ENCODE results near the gene MDM2. TPM values are rescaled to one million over a fixed set of nuclear protein-coding genes. Genes with fewer than 3 reads are reported as not detected.

Gene MDM2
- total and polyA plus RNA-seq, 10 of the 15 experiments (the other 5 are each of a cell fraction or from before 2014, with no cell fraction given) = 48.2 to 174 (median 85.0) TPM

GRCh38 chr12:68805592-68806120, 2.3 kb upstream of the MDM2 start:
- Histone ChIP-seq H3K4me2 (ENCODE audit: control insufficient read depth, insufficient read depth) (no peak overlapping the region), H4K20me1 (ENCODE audit: control insufficient read depth, insufficient read depth) (no peaks in the 10 kb centered on the region), H3K36me3 (ENCODE audit: control insufficient read depth in 2 of 2, insufficient read depth in 2 of 2, low read length in 1 of 2) (0 out of 4 replicates have a peak, but pooled peaks cover 0 to 3% of the 10 kb centered on the region in 2 experiments), H3K4me1 (ENCODE audit: control insufficient read depth, insufficient read depth, low read length) (peaks cover 6% of the 10 kb centered on the region), H3K9me3 (replicated peaks; ENCODE audit: control insufficient read depth, insufficient read depth, low read length) (peaks cover 2% of the 10 kb centered on the region; the same call in 1 of the 3 replicates), H2AFZ (ENCODE audit: control insufficient read depth, low read depth, low read length) (no peak overlapping the region), H3K9ac (ENCODE audit: control insufficient read depth, insufficient read depth, low read length) (no peak overlapping the region), H3K27ac (ENCODE audit: control insufficient read depth, insufficient read depth) (no peak overlapping the region), H3K79me2 (ENCODE audit: control insufficient read depth, insufficient read depth, low read length) (peaks cover 26% of the 10 kb centered on the region), H3K4me3 (no peak overlapping the region), H3K27me3 (replicated peaks in 1 of 2; ENCODE audit: control insufficient read depth in 2 of 2, insufficient read depth in 2 of 2, low read length in 1 of 2) (no peaks in the 10 kb centered on the region)
- intact Hi-C loops (cut with micrococcal nuclease; ENCODE audit: unreplicated experiment) (loop anchor here (5.0 kb wide), 4 partner anchors 118 to 433 kb away; partner anchors contain the start of genes NUP107 and RAP1B), in situ Hi-C loops (cut with MboI) (no loop called here)
- BruUV-seq (replicated peaks) = no TSS peak
- ChIA-PET POLR2A (no interaction called here), CTCF (no interaction called here), SMC1A (ENCODE audit: uncharacterized antibody, unreplicated experiment) (interaction anchor here (1.0 kb wide), 1 partner anchor 12 kb away, joined by 3 read pairs; no protein-coding TSS in a partner anchor), RAD21 (ENCODE audit: unreplicated experiment) (no interaction called here)
- ATAC-seq = no peak
- WGBS (ENCODE audit: insufficient coverage, insufficient replicate concordance, low lambda C conversion rate, missing lambda C conversion rate) = 85% methylated on average over 7 of the region's 7 CpGs
- TF ChIP-seq BACH1 (IDR thresholded peaks at IDR 0.05; ENCODE audit: borderline replicate concordance) (no peak), NKRF (conservative IDR thresholded peaks at IDR 0.05) (no peak), RUNX3 (IDR thresholded peaks at IDR 0.05; ENCODE audit: low read length) (no peak), KAT2A (conservative IDR thresholded peaks at IDR 0.05; ENCODE audit: control insufficient read depth, low read depth, low read length) (no peak), BRCA1 (IDR thresholded peaks at IDR 0.05; ENCODE audit: low read depth, low read length) (no peak), SREBF1 (IDR thresholded peaks at IDR 0.05; ENCODE audit: low read length) (no peak), STAT1 (conservative IDR thresholded peaks at IDR 0.05) (no peak), BHLHE40 (IDR thresholded peaks at IDR 0.05; ENCODE audit: borderline replicate concordance in 1 of 2, low read depth in 2 of 2, low read length in 1 of 2) (no peak), POLR2A (IDR thresholded peaks at IDR 0.05; ENCODE audit: low read depth, low read length) (no peak), E4F1 (IDR thresholded peaks at IDR 0.05; ENCODE audit: borderline replicate concordance, partially characterized antibody) (no peak), IKZF1 (conservative IDR thresholded peaks at IDR 0.05) (no peak), HDAC6 (IDR thresholded peaks at IDR 0.05; ENCODE audit: unreplicated experiment) (no peak), CREM (IDR thresholded peaks at IDR 0.05; ENCODE audit: low read depth) (no peak), RCOR1 (conservative IDR thresholded peaks at IDR 0.05; ENCODE audit: low read depth, low read length) (no peak), SPI1 (IDR thresholded peaks at IDR 0.05; ENCODE audit: borderline replicate concordance, insufficient read depth, low read depth, low read length) (no peak), ZNF622 (IDR thresholded peaks at IDR 0.05) (no peak), SIX5 (IDR thresholded peaks at IDR 0.05; ENCODE audit: low read depth, low read length, severe bottlenecking) (no peak)
- no peak for FAIRE-seq
- DNase-seq (ENCODE audit: low read depth, low spot score) = no peak

All from GM12878 (cell line).